Keratinocyte (primary cell): ENCODE data around the gene XG. TPM values are rescaled to one million over a fixed set of nuclear protein-coding genes. Genes with fewer than 3 reads are reported as not detected.

ENCODE experiments used
- DNase-seq: peaks from one replicate; pipeline ENCODE4 v3.0.0-alpha.2; 2011; ENCODE audit warnings: low read depth, missing footprints, low spot score
- FAIRE-seq: peaks from 2 replicates; lab custom pipeline; 2011; peaks lifted over from hg19 to GRCh38; lab: Jason Lieb, UNC
- H2AFZ ChIP-seq: 2 replicates; pipeline ENCODE4 v1.6.0; 2012; ENCODE audit warnings: low read length, control low read depth, inconsistent platforms; ENCODE audit not compliant: control insufficient read depth
- H3K27ac ChIP-seq: 2 replicates; pipeline ENCODE4 v1.5.1; 2011; ENCODE audit warnings: low read length; ENCODE audit not compliant: control insufficient read depth, insufficient read depth
- H3K27me3 ChIP-seq: 3 replicates; pipeline ENCODE4 v1.6.0; 2011; ENCODE audit warnings: low read length; ENCODE audit not compliant: control insufficient read depth, insufficient read depth; ENCODE audit errors: extremely low read depth
- H3K36me3 ChIP-seq, 2 experiments: 2 replicates in 1 of 2; 3 replicates in 1 of 2; pipeline ENCODE4 v1.5.1; 2011; ENCODE audit warnings: low read length in 2 of 2, mild to moderate bottlenecking in 1 of 2; ENCODE audit not compliant: control insufficient read depth in 2 of 2, insufficient read depth in 2 of 2; ENCODE audit errors: extremely low read depth in 1 of 2
- H3K4me1 ChIP-seq: 3 replicates; pipeline ENCODE4 v1.5.1; 2011; ENCODE audit warnings: low read length; ENCODE audit not compliant: control insufficient read depth, insufficient read depth; ENCODE audit errors: extremely low read depth
- H3K4me2 ChIP-seq: 3 replicates; pipeline ENCODE4 v1.6.0; 2011; ENCODE audit warnings: low read depth, low read length; ENCODE audit not compliant: control insufficient read depth, insufficient read depth; ENCODE audit errors: extremely low read depth
- H3K4me3 ChIP-seq, 3 experiments: fragments of 200-600 bp in 1 of 3; sonication (generic) in 1 of 3; 2 replicates in 2 of 3; 3 replicates in 1 of 3; pipeline ENCODE4 v1.5.1; 2011 to 2016; ENCODE audit warnings: low read length in 3 of 3, mild to moderate bottlenecking in 3 of 3, control low read depth in 2 of 3, inconsistent platforms in 1 of 3, low read depth in 1 of 3, mixed read lengths in 1 of 3, mixed run types in 1 of 3, moderate library complexity in 1 of 3; ENCODE audit not compliant: control insufficient read depth in 2 of 3, insufficient read depth in 2 of 3; ENCODE audit errors: extremely low read depth in 1 of 3
- H3K79me2 ChIP-seq: 2 replicates; pipeline ENCODE4 v1.6.0; 2012; ENCODE audit warnings: low read length; ENCODE audit not compliant: control insufficient read depth, insufficient read depth
- H3K9ac ChIP-seq: 3 replicates; pipeline ENCODE4 v1.6.0; 2011; ENCODE audit warnings: low read length; ENCODE audit not compliant: control insufficient read depth, insufficient read depth; ENCODE audit errors: extremely low read depth
- H3K9me1 ChIP-seq: 3 replicates; pipeline ENCODE4 v1.6.0; 2011; ENCODE audit warnings: low read length; ENCODE audit not compliant: control insufficient read depth, insufficient read depth; ENCODE audit errors: extremely low read depth
- H3K9me3 ChIP-seq: 2 replicates; pipeline ENCODE4 v1.5.1; 2012; ENCODE audit warnings: low read depth, low read length; ENCODE audit not compliant: control insufficient read depth
- H4K20me1 ChIP-seq: 3 replicates; pipeline ENCODE4 v1.6.0; 2011; ENCODE audit warnings: low read length; ENCODE audit not compliant: control insufficient read depth, insufficient read depth; ENCODE audit errors: extremely low read depth
- EZH2 ChIP-seq: IDR thresholded peaks from one replicate; pipeline ENCODE4 v1.6.1; 2012; ENCODE audit warnings: inconsistent platforms, mild to moderate bottlenecking, low read length, moderate library complexity
- dilution Hi-C: fragments of 300-500 bp; cut with MboI; formaldehyde crosslinking; loops from one replicate; pipeline ENCODE4 v1.7.0; 2020; ENCODE audit warnings: low sequenced_read_pairs; ENCODE audit not compliant: extremely low pct_ligation_motif_present
- polyA plus RNA-seq, 5 experiments: library from polyadenylated mRNA; depleted of rRNA in 3 of 5; stranded (reverse) in 3 of 5; stranded (forward) in 1 of 5; unstranded in 1 of 5; fragments of >200 nt; gene quantifications; 1 replicate in 1 of 5; 2 replicates in 3 of 5; 3 replicates in 1 of 5; pipeline versions ENCODE4 v1.2.1 to v1.2.3, GENCODE V29; 2011 to 2012; ENCODE audit warnings: missing spikeins in 2 of 5, low read depth in 1 of 5, low replicate concordance in 1 of 5
- TF ChIP-seq, protein P1 (sequence below), 3 experiments: IDR thresholded peaks in 1 of 3; conservative IDR thresholded peaks in 1 of 3; optimal IDR thresholded peaks in 1 of 3; 2 replicates in 2 of 3; 3 replicates in 1 of 3; pipeline versions ENCODE3 to v1.5.1; 2011; ENCODE audit warnings: low read length in 3 of 3, mild to moderate bottlenecking in 3 of 3, moderate library complexity in 2 of 3, control low read depth in 1 of 3, inconsistent platforms in 1 of 3; ENCODE audit not compliant: insufficient read depth in 2 of 3; ENCODE audit errors: extremely low read depth in 1 of 3

XG gene
- polyA plus RNA-seq, 1 donor (not counting 4 experiments of a cell fraction or from before 2014, with no cell fraction given), result 70.9 TPM

GRCh38 chrX:2854918-2855317 lies 103.1 kb downstream of the XG start:
- Histone ChIP-seq H3K79me2 (no peaks in the 10 kb centered on the region), H2AFZ (no peak overlapping the region), H3K27ac (no peak overlapping the region), H3K4me1 (no peaks in the 10 kb centered on the region), H3K27me3 (no peaks in the 10 kb centered on the region), H3K9me1 (no peaks in the 10 kb centered on the region), H3K9me3 (no peaks in the 10 kb centered on the region), H3K36me3 (no peaks in the 10 kb centered on the region), H3K9ac (no peak overlapping the region), H3K4me2 (no peak overlapping the region), H4K20me1 (no peaks in the 10 kb centered on the region), H3K4me3 (no peak overlapping the region)
- DNase-seq (no peak), FAIRE-seq (no peak)
- dilution Hi-C loops, result loop anchor here (25.0 kb wide), 1 partner anchor 182 kb away; the partner anchor contains the start of gene ARSF
- TF ChIP-seq, protein P1, sequence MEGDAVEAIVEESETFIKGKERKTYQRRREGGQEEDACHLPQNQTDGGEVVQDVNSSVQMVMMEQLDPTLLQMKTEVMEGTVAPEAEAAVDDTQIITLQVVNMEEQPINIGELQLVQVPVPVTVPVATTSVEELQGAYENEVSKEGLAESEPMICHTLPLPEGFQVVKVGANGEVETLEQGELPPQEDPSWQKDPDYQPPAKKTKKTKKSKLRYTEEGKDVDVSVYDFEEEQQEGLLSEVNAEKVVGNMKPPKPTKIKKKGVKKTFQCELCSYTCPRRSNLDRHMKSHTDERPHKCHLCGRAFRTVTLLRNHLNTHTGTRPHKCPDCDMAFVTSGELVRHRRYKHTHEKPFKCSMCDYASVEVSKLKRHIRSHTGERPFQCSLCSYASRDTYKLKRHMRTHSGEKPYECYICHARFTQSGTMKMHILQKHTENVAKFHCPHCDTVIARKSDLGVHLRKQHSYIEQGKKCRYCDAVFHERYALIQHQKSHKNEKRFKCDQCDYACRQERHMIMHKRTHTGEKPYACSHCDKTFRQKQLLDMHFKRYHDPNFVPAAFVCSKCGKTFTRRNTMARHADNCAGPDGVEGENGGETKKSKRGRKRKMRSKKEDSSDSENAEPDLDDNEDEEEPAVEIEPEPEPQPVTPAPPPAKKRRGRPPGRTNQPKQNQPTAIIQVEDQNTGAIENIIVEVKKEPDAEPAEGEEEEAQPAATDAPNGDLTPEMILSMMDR (optimal IDR thresholded peaks at IDR 0.05 in 1 of 3, IDR thresholded peaks at IDR 0.05 in 1 of 3, conservative IDR thresholded peaks at IDR 0.05 in 1 of 3; ENCODE audit: extremely low read depth in 1 of 3, insufficient read depth in 2 of 3, low read length in 3 of 3), result no peak
- no peak for TF ChIP-seq EZH2

DNA sequence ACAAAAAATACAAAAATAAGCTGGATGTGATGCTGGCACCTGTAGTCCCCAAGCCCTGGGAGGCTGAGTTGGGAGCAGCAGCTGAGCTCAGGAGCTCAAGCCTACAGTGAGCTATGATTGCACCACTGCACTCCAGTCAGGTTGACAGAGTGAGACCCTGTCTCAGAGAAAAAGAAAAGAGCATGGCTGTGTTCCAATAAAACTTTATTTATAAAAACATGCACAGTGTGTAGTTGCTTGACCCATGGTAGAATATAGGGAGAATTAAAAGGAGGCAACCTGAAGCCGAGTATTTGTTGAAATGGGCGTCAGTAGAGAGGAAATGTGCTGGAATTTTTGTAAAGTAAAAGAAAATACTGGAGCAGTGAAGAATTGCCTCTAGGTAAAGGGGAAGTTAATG lies 103.9 kb downstream of the XG start:
- no peak overlapping the region for H3K4me2 ChIP-seq
- no peaks in the 10 kb centered on the region for H3K27me3 ChIP-seq
- H3K9me3 ChIP-seq, result no peaks in the 10 kb centered on the region
- dilution Hi-C loops, result loop anchor here (25.0 kb wide), 1 partner anchor 182 kb away; the partner anchor contains the start of gene ARSF
- H3K9ac ChIP-seq, result no peak overlapping the region
- DNase-seq (no peak), FAIRE-seq (no peak)
- H3K9me1 ChIP-seq, result no peaks in the 10 kb centered on the region
- H2AFZ ChIP-seq, result no peak overlapping the region
- H4K20me1 ChIP-seq, result no peaks in the 10 kb centered on the region
- no peaks in the 10 kb centered on the region for H3K36me3 ChIP-seq
- no peak overlapping the region for H3K27ac ChIP-seq
- H3K4me3 ChIP-seq, result no peak overlapping the region
- no peaks in the 10 kb centered on the region for H3K4me1 ChIP-seq
- TF ChIP-seq, protein P1 (optimal IDR thresholded peaks at IDR 0.05 in 1 of 3, IDR thresholded peaks at IDR 0.05 in 1 of 3, conservative IDR thresholded peaks at IDR 0.05 in 1 of 3; ENCODE audit: extremely low read depth in 1 of 3, insufficient read depth in 2 of 3, low read length in 3 of 3), result no peak
- no peak for TF ChIP-seq EZH2
- H3K79me2 ChIP-seq, result no peaks in the 10 kb centered on the region
